Panc1 (cell line): Measurements from ENCODE around the gene AGPAT4. TPM values are rescaled to one million over a fixed set of nuclear protein-coding genes. Genes with fewer than 3 reads are reported as not detected.

Source experiments
- ATAC-seq: fragments of 200-7000 bp; cut with Tn5 transposase; 2 replicates; pipeline ENCODE4 v1.9.1; 2020; ENCODE audit warnings: mild to moderate bottlenecking, moderate library complexity
- BruUV-seq: library from RNA; stranded (reverse); fragments of 400-500 nt; replicated peaks from 2 replicates; lab custom pipeline; 2021; lab: Mats Ljungman, UMichigan
- CTCF ChIA-PET: fragments of 300-600 bp; sonication (Branson Sonifier 250); formaldehyde crosslinking; loops from one replicate; lab custom pipeline; 2022; ENCODE audit warnings: antibody characterized with exemption; lab: Charles Lee
- POLR2A ChIA-PET: fragments of 300-600 bp; sonication (Branson Sonifier 250); formaldehyde crosslinking; loops from one replicate; lab custom pipeline; 2022; ENCODE audit warnings: antibody characterized with exemption; lab: Charles Lee
- DNase-seq: peaks from one replicate; pipeline ENCODE4 v3.0.0-alpha.2; 2010; ENCODE audit warnings: low read depth, low spot score
- H3K27ac ChIP-seq: 2 replicates; pipeline ENCODE4 v1.5.1; 2011; ENCODE audit warnings: mild to moderate bottlenecking, low read length, inconsistent platforms
- H3K27me3 ChIP-seq: fragments of 200-500 bp; sonication (Bioruptor generic); 2 replicates; pipeline ENCODE4 v1.6.0; 2014; ENCODE audit warnings: low read length, inconsistent platforms; ENCODE audit not compliant: control insufficient read depth, insufficient read depth
- H3K36me3 ChIP-seq: fragments of 200-500 bp; sonication (Bioruptor generic); 2 replicates; pipeline ENCODE4 v1.5.1; 2014; ENCODE audit warnings: inconsistent platforms, mild to moderate bottlenecking, low read length, moderate library complexity; ENCODE audit not compliant: control insufficient read depth, insufficient read depth
- H3K4me1 ChIP-seq: 2 replicates; pipeline ENCODE4 v1.5.1; 2011; ENCODE audit warnings: inconsistent platforms, mild to moderate bottlenecking, low read length, moderate library complexity; ENCODE audit not compliant: control insufficient read depth, insufficient read depth
- H3K4me3 ChIP-seq, 2 experiments: 2 replicates each; pipeline ENCODE4 v1.5.1; 2011 to 2012; ENCODE audit warnings: low read depth in 2 of 2, low read length in 2 of 2, mild to moderate bottlenecking in 2 of 2, inconsistent platforms in 1 of 2, moderate library complexity in 1 of 2
- H3K9me3 ChIP-seq: fragments of 200-500 bp; sonication (Bioruptor generic); 2 replicates; pipeline ENCODE4 v1.5.1; 2014; ENCODE audit warnings: low read depth, mild to moderate bottlenecking, inconsistent platforms, low read length, moderate library complexity; ENCODE audit not compliant: control insufficient read depth, insufficient read depth
- CTCF ChIP-seq: fragments of 450-650 bp; IDR thresholded peaks from 2 replicates; pipeline ENCODE4 v1.5.1; 2017; ENCODE audit warnings: mild to moderate bottlenecking
- POLR2AphosphoS5 ChIP-seq: IDR thresholded peaks from 2 replicates; pipeline ENCODE4 v1.6.1; 2012; ENCODE audit warnings: mild to moderate bottlenecking, low read depth, low read length, moderate library complexity
- REST ChIP-seq, 2 experiments: IDR thresholded peaks; 2 replicates each; pipeline ENCODE4 v1.6.1; 2011 to 2012; ENCODE audit warnings: low read depth in 2 of 2, control low read depth in 1 of 2, low read length in 1 of 2, mild to moderate bottlenecking in 1 of 2, moderate library complexity in 1 of 2; ENCODE audit not compliant: insufficient read depth in 1 of 2
- SIN3A ChIP-seq: IDR thresholded peaks from 2 replicates; pipeline ENCODE4 v1.6.1; 2012; ENCODE audit warnings: low read depth, mild to moderate bottlenecking, low read length, moderate library complexity, borderline replicate concordance; ENCODE audit not compliant: insufficient read depth
- TCF7L2 ChIP-seq: IDR thresholded peaks from 2 replicates; pipeline ENCODE4 v1.6.1; 2011; ENCODE audit warnings: mild to moderate bottlenecking, low read depth, low read length, inconsistent platforms
- in situ Hi-C: cut with HindIII; loops from 2 replicates; pipeline ENCODE4 v1.10.0; 2016; ENCODE audit warnings: low sequenced_read_pairs, low pct_unique_long_range_greater_than_20kb
- intact Hi-C: fragments of 100-400 bp; cut with micrococcal nuclease; formaldehyde crosslinking; loops from one replicate; pipeline ENCODE4 v1.10.0; 2022; ENCODE audit not compliant: unreplicated experiment
- total RNA-seq: library from RNA; stranded (reverse); gene quantifications from one replicate; pipeline ENCODE4 v1.2.1, GENCODE V29; 2021; ENCODE audit not compliant: unreplicated experiment

Gene AGPAT4
- total RNA-seq, 1 experiment from 2014 or later = 12.9 TPM

GRCh38 chr6:161168281-161168891 lies 105.5 kb downstream of the AGPAT4 start:
- BruUV-seq = no TSS peak
- intact Hi-C loops (no loop called here), in situ Hi-C loops (no loop called here)
- Histone ChIP-seq H3K4me1 (no peaks in the 10 kb centered on the region), H3K9me3 (no peaks in the 10 kb centered on the region), H3K4me3 (no peak overlapping the region), H3K36me3 (no peaks in the 10 kb centered on the region), H3K27me3 (no peaks in the 10 kb centered on the region), H3K27ac (no peak overlapping the region)
- ChIA-PET POLR2A (no interaction called here), CTCF (no interaction called here)
- ATAC-seq = peak; percentile 74
- peak; percentile 89 for DNase-seq
- no peak for TF ChIP-seq REST (IDR thresholded peaks at IDR 0.05; ENCODE audit: insufficient read depth in 1 of 2, low read depth in 2 of 2, low read length in 1 of 2)

GRCh38 chr6:161166677-161167076 lies 107.2 kb downstream of the AGPAT4 start:
- Histone ChIP-seq H3K27ac (no peak overlapping the region), H3K36me3 (no peaks in the 10 kb centered on the region), H3K4me3 (no peak overlapping the region), H3K9me3 (no peaks in the 10 kb centered on the region), H3K27me3 (no peaks in the 10 kb centered on the region), H3K4me1 (no peaks in the 10 kb centered on the region)
- TF ChIP-seq SIN3A (no peak), REST (IDR thresholded peaks at IDR 0.05; ENCODE audit: insufficient read depth in 1 of 2, low read depth in 2 of 2, low read length in 1 of 2) (no peak), CTCF (no peak), POLR2AphosphoS5 (no peak), TCF7L2 (no peak)
- in situ Hi-C loops = no loop called here
- no peak for DNase-seq
- intact Hi-C loops = no loop called here
- CTCF ChIA-PET = no interaction called here
- no TSS peak for BruUV-seq
- POLR2A ChIA-PET = no interaction called here
- no peak for ATAC-seq
